ENCODE data around the gene APCS. TPM values are rescaled to one million over a fixed set of nuclear protein-coding genes. Genes with fewer than 3 reads are reported as not detected.

The APCS gene
- total RNA-seq, 3 donors from 2014 or later: 0.25 to 0.43 TPM; not detected in 1

GRCh38 chr1:159600894-159601293, 13.3 kb downstream of the APCS start:
- Mint-ChIP-seq H3K36me3 (ENCODE audit: insufficient read depth) (no peaks in the 10 kb centered on the region), H3K9me3 (no peaks in the 10 kb centered on the region), H3K27me3 (ENCODE audit: low read depth) (peaks cover 12% of the 10 kb centered on the region), H3K4me1 (ENCODE audit: low read depth) (no peaks in the 10 kb centered on the region), H3K4me3 (no peak overlapping the region)
- ATAC-seq (no peak), DNase-seq (no peak)

DNA sequence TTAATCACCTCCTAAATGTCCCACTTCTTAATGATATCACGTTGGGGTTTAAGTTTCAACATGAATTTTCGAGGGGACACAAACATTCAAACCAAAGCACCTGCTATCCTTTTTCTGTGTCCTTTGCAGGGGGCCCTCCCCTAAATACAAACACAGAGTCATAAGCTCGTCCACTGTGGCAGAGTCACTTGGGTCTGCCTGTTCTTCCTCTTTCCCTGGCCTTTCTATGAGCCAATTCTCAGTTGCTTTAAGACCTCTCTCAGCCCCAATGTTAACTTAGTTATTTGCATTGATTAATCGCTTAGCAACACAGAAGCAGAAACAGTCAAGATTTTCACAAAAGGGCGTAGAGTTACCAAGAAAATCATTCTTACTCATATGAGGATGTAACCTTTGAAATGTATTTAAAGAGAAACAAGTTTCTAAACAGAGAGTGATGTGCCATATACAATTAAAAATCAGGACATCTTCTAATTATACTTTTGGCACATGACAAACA, 14.9 kb downstream of the APCS start:
- DNase-seq (no peak), ATAC-seq (no peak)
- Mint-ChIP-seq H3K9me3 (no peaks in the 10 kb centered on the region), H3K36me3 (ENCODE audit: insufficient read depth) (no peaks in the 10 kb centered on the region), H3K27me3 (ENCODE audit: low read depth) (peaks cover 12% of the 10 kb centered on the region), H3K4me1 (ENCODE audit: low read depth) (no peaks in the 10 kb centered on the region), H3K4me3 (no peak overlapping the region)

GRCh38 chr1:159612211-159612885, 24.7 kb downstream of the APCS start:
- Mint-ChIP-seq H3K27me3 (ENCODE audit: low read depth) (peaks cover 23% of the 10 kb centered on the region), H3K9me3 (no peaks in the 10 kb centered on the region), H3K36me3 (ENCODE audit: insufficient read depth) (no peaks in the 10 kb centered on the region), H3K4me3 (no peak overlapping the region), H3K4me1 (ENCODE audit: low read depth) (no peaks in the 10 kb centered on the region)
- ATAC-seq (no peak), DNase-seq (no peak)

- Mint-ChIP-seq H3K4me1 (ENCODE audit: low read depth) (no peaks in the 10 kb centered on the region), H3K9me3 (no peaks in the 10 kb centered on the region), H3K36me3 (ENCODE audit: insufficient read depth) (no peaks in the 10 kb centered on the region), H3K4me3 (no peak overlapping the region), H3K27me3 (ENCODE audit: low read depth) (peaks cover 15% of the 10 kb centered on the region)
- DNase-seq: no peak
- no peak for ATAC-seq
Measured at GRCh38 chr1:159632922-159633321, 45.3 kb downstream of the APCS start.

Other genes starting within 250 kb of the APCS start
- gene OR10J4, start 155.6 kb upstream of the APCS start, total RNA-seq: not detected
- gene OR10J1, start 148.1 kb upstream of the APCS start, total RNA-seq: not detected
- not detected for gene OR10J5, start 51.8 kb upstream of the APCS start, total RNA-seq
- under 1 TPM; 0.18 to 0.81 (median 0.68) TPM for gene CRP, start 126.8 kb downstream of the APCS start, total RNA-seq
- gene DUSP23, start 193.1 kb downstream of the APCS start, total RNA-seq: 10 to 100 TPM; 30.2 to 36.7 (median 36.3) TPM
- under 1 TPM in 1 of 3 donors, not detected in 2; 0.41 TPM for gene FCRL6, start 214.5 kb downstream of the APCS start, total RNA-seq
- 1 to 10 TPM in 2 of 3 donors, under 1 TPM in 1; 0.98 to 1.3 (median 1.2) TPM for gene SLAMF8, start 239.0 kb downstream of the APCS start, total RNA-seq